ENCODE results near the gene BBS4. TPM values are rescaled to one million over a fixed set of nuclear protein-coding genes. Genes with fewer than 3 reads are reported as not detected.
"Not testable (repeated sequence)": the region's sequence is repeated elsewhere in the genome, so short reads cannot be mapped to it uniquely, and the experiment has no call there.

Gene BBS4
- total RNA-seq, 1 donor from 2014 or later, result 17.7 TPM

DNA sequence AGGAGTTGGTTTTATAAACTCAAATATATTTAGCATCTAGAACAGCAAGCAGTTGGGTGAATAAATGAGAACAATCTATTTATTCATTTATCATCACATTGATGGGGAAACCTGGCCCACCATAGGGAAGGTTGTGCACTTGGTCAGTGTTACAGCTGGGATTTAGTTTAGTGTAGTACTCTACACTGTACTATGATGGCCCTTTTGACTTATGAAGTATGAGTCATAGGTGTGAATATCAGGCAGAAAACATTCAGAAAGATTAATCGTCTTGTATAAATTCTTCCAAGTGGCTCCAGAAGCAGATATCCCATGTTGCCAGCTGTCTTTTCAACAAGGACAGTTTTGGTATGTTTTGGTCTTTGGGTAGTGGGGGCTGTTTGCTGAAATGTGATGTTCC is 38.0 kb downstream of the BBS4 start:
- H3K27ac ChIP-seq (ENCODE audit: low read depth, low read length), result no peak overlapping the region
- H4K20me1 ChIP-seq (ENCODE audit: insufficient read depth, low read length), result no peaks in the 10 kb centered on the region
- no peaks in the 10 kb centered on the region for H3K4me1 ChIP-seq (ENCODE audit: insufficient read depth, low read length)
- no peaks in the 10 kb centered on the region for H3K27me3 Mint-ChIP-seq (ENCODE audit: low read depth, unreplicated experiment)
- H3K27me3 ChIP-seq (ENCODE audit: insufficient read depth, low read length), result no peaks in the 10 kb centered on the region
- TF ChIP-seq, protein P1, sequence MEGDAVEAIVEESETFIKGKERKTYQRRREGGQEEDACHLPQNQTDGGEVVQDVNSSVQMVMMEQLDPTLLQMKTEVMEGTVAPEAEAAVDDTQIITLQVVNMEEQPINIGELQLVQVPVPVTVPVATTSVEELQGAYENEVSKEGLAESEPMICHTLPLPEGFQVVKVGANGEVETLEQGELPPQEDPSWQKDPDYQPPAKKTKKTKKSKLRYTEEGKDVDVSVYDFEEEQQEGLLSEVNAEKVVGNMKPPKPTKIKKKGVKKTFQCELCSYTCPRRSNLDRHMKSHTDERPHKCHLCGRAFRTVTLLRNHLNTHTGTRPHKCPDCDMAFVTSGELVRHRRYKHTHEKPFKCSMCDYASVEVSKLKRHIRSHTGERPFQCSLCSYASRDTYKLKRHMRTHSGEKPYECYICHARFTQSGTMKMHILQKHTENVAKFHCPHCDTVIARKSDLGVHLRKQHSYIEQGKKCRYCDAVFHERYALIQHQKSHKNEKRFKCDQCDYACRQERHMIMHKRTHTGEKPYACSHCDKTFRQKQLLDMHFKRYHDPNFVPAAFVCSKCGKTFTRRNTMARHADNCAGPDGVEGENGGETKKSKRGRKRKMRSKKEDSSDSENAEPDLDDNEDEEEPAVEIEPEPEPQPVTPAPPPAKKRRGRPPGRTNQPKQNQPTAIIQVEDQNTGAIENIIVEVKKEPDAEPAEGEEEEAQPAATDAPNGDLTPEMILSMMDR (IDR thresholded peaks at IDR 0.05; ENCODE audit: insufficient read depth, low read depth, low read length), result no peak
- no peak for TF ChIP-seq EZH2 (IDR thresholded peaks at IDR 0.05; ENCODE audit: insufficient read depth, low read length)
- no peaks in the 10 kb centered on the region for H3K79me2 ChIP-seq (ENCODE audit: insufficient read depth, low read length)
- DNase-seq (ENCODE audit: low read depth) (peak; percentile 25), FAIRE-seq (no peak)
- H3K4me2 ChIP-seq (ENCODE audit: low read length), result no peak overlapping the region
- no peaks in the 10 kb centered on the region for H3K4me1 Mint-ChIP-seq (ENCODE audit: low read depth, unreplicated experiment)
- H3K27ac Mint-ChIP-seq (ENCODE audit: unreplicated experiment), result no peak overlapping the region
- no peaks in the 10 kb centered on the region for H3K36me3 ChIP-seq (ENCODE audit: insufficient read depth, low read length)
- H3K4me3 Mint-ChIP-seq (ENCODE audit: unreplicated experiment), result no peak overlapping the region
- H3K4me3 ChIP-seq (ENCODE audit: insufficient read depth, low read depth, low read length), result no peak overlapping the region
- no peak overlapping the region for H2AFZ ChIP-seq (ENCODE audit: low read depth, low read length)
- H3K9me3 Mint-ChIP-seq (ENCODE audit: unreplicated experiment), result no peaks in the 10 kb centered on the region
- H3K9ac ChIP-seq (ENCODE audit: low read length), result no peak overlapping the region
- no peaks in the 10 kb centered on the region for H3K9me3 ChIP-seq (ENCODE audit: insufficient read depth, low read depth, low read length)
- peaks cover 3% of the 10 kb centered on the region for H3K36me3 Mint-ChIP-seq (ENCODE audit: low read depth, unreplicated experiment)

DNA sequence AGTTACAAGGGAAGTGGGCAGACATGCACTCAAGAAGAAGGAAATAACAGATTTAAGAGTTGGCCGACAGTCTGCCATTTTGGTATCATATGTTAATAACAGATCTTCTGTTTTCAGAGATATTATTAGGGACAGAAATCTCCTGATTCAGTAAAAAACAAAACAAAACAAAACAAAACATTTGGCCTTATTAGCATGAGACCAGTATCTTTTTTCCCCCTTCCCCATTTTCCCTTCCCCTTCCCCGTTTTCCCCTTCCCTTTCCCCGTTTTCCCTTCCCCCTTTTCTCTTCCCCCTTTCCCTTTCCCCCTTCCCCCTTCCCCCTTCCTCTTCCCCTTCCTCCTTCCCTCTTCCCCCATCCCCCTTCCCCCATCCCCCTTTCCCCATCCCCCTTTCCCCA is 39.4 kb downstream of the BBS4 start:
- no peaks in the 10 kb centered on the region for H3K9me3 Mint-ChIP-seq (ENCODE audit: unreplicated experiment)
- peaks cover 3% of the 10 kb centered on the region for H3K36me3 Mint-ChIP-seq (ENCODE audit: low read depth, unreplicated experiment)
- FAIRE-seq, result no peak
- Histone ChIP-seq H3K36me3 (ENCODE audit: insufficient read depth, low read length) (no peaks in the 10 kb centered on the region), H3K4me2 (ENCODE audit: low read length) (no peak overlapping the region), H2AFZ (ENCODE audit: low read depth, low read length) (no peak overlapping the region), H3K4me1 (ENCODE audit: insufficient read depth, low read length) (no peaks in the 10 kb centered on the region), H3K27me3 (ENCODE audit: insufficient read depth, low read length) (no peaks in the 10 kb centered on the region), H3K9ac (ENCODE audit: low read length) (no peak overlapping the region), H3K4me3 (ENCODE audit: insufficient read depth, low read depth, low read length) (no peak overlapping the region), H3K79me2 (ENCODE audit: insufficient read depth, low read length) (no peaks in the 10 kb centered on the region), H3K9me3 (ENCODE audit: insufficient read depth, low read depth, low read length) (no peaks in the 10 kb centered on the region), H3K27ac (ENCODE audit: low read depth, low read length) (no peak overlapping the region), H4K20me1 (ENCODE audit: insufficient read depth, low read length) (no peaks in the 10 kb centered on the region)
- no peaks in the 10 kb centered on the region for H3K4me1 Mint-ChIP-seq (ENCODE audit: low read depth, unreplicated experiment)
- H3K27ac Mint-ChIP-seq (ENCODE audit: unreplicated experiment), result no peak overlapping the region
- H3K27me3 Mint-ChIP-seq (ENCODE audit: low read depth, unreplicated experiment), result no peaks in the 10 kb centered on the region
- DNase-seq (ENCODE audit: low read depth), result no peak
- no peak overlapping the region for H3K4me3 Mint-ChIP-seq (ENCODE audit: unreplicated experiment)
- TF ChIP-seq, protein P1 (IDR thresholded peaks at IDR 0.05; ENCODE audit: insufficient read depth, low read depth, low read length), result no peak
- no peak for TF ChIP-seq EZH2 (IDR thresholded peaks at IDR 0.05; ENCODE audit: insufficient read depth, low read length)

DNA sequence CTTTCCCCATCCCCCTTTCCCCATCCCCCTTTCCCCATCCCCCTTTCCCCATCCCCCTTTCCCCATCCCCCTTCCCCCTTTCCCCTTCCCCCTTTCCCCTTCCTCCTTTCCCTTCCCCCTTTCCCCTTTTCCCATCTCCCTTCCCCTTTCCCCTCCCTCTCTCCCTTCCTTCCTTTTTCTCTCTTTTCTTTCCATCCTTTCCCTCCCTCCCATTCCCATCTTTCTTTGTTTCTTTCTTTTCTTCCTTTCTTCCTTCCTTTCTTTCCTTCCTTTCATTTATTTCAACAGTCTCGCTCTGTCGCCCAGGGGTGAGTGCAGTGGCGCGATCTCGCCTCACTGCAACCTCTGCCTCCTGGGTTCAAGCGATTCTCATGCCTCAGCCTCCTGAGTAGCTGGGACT is 39.8 kb downstream of the BBS4 start:
- H3K9ac ChIP-seq (ENCODE audit: low read length); H3K27me3 ChIP-seq (ENCODE audit: insufficient read depth, low read length); H4K20me1 ChIP-seq (ENCODE audit: insufficient read depth, low read length); H3K27me3 Mint-ChIP-seq (ENCODE audit: low read depth, unreplicated experiment); H3K36me3 ChIP-seq (ENCODE audit: insufficient read depth, low read length); H3K4me3 ChIP-seq (ENCODE audit: insufficient read depth, low read depth, low read length); H3K9me3 ChIP-seq (ENCODE audit: insufficient read depth, low read depth, low read length); H2AFZ ChIP-seq (ENCODE audit: low read depth, low read length); H3K4me2 ChIP-seq (ENCODE audit: low read length); H3K4me1 ChIP-seq (ENCODE audit: insufficient read depth, low read length); H3K4me1 Mint-ChIP-seq (ENCODE audit: low read depth, unreplicated experiment); H3K4me3 Mint-ChIP-seq (ENCODE audit: unreplicated experiment); H3K9me3 Mint-ChIP-seq (ENCODE audit: unreplicated experiment); H3K27ac ChIP-seq (ENCODE audit: low read depth, low read length); H3K27ac Mint-ChIP-seq (ENCODE audit: unreplicated experiment); H3K36me3 Mint-ChIP-seq (ENCODE audit: low read depth, unreplicated experiment); FAIRE-seq; DNase-seq (ENCODE audit: low read depth); H3K79me2 ChIP-seq (ENCODE audit: insufficient read depth, low read length): not testable (repeated sequence)

All from astrocyte (in vitro differentiated cells and primary cell).